Right lobe of liver (tissue), 4 donors: ENCODE measurements around the gene BLOC1S4.

Source experiments
- POLR2A ChIP-seq: fragments of 450-650 bp; IDR thresholded peaks from one replicate; pipeline ENCODE4 v1.6.1; 2017; ENCODE audit warnings: antibody characterized with exemption, mild to moderate bottlenecking
- TF ChIP-seq, protein P1 (sequence below), 4 donors: fragments of 200-600 bp in 3 of 4; fragments of 450-650 bp in 1 of 4; IDR thresholded peaks; one replicate each; pipeline versions ENCODE4 v1.5.1 to v1.8.0; 2016 to 2022; ENCODE audit warnings: antibody characterized with exemption in 4 of 4, mild to moderate bottlenecking in 2 of 4
- donor health status: DM: no; HTN: no; CAD: no.
- donor health status: DM: no; HTN: no; CAD: no.
- donor health status: DM: no; HTN: yes; CAD: no.

DNA sequence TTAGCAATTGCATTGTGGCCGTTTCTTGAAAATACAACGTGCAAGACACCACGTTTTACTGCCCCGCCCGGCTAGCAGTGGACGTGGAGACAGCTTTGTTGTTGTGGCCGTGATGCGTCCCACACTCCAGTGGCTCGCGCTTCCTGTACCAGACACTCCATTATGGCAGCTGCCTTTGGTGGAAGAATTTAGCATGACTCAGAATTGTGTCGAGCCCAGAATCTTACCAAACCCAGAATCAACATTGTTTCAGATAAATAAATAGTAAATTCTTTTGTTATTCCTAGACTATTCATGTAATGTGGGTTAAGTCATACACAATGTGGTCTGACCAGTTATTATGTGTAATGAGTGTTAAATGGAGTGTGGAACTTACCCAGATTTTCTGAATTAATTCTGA lies 47.6 kb upstream of the BLOC1S4 start:
- TF ChIP-seq, protein P1, sequence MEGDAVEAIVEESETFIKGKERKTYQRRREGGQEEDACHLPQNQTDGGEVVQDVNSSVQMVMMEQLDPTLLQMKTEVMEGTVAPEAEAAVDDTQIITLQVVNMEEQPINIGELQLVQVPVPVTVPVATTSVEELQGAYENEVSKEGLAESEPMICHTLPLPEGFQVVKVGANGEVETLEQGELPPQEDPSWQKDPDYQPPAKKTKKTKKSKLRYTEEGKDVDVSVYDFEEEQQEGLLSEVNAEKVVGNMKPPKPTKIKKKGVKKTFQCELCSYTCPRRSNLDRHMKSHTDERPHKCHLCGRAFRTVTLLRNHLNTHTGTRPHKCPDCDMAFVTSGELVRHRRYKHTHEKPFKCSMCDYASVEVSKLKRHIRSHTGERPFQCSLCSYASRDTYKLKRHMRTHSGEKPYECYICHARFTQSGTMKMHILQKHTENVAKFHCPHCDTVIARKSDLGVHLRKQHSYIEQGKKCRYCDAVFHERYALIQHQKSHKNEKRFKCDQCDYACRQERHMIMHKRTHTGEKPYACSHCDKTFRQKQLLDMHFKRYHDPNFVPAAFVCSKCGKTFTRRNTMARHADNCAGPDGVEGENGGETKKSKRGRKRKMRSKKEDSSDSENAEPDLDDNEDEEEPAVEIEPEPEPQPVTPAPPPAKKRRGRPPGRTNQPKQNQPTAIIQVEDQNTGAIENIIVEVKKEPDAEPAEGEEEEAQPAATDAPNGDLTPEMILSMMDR (IDR thresholded peaks at IDR 0.05), result no peak
- TF ChIP-seq POLR2A, result no peak
